HepG2 (cell line): ENCODE results near the gene GPR25. TPM values are rescaled to one million over a fixed set of nuclear protein-coding genes. Genes with fewer than 3 reads are reported as not detected.

Experiments used
- GATAD2A ChIP-seq: IDR thresholded peaks from 2 replicates; pipeline ENCODE4 v1.6.1; 2016
- LCORL ChIP-seq, 2 experiments: fragments of 450-650 bp in 1 of 2; sonication (generic) in 1 of 2; formaldehyde crosslinking in 1 of 2; IDR thresholded peaks; 2 replicates each; pipeline versions ENCODE4 v1.5.0 to v1.6.1; 2017 to 2020; ENCODE audit warnings: antibody characterized with exemption in 1 of 2, missing genetic modification reagents in 1 of 2
- NCOR1 ChIP-seq: fragments of 200-600 bp; sonication (generic); IDR thresholded peaks from 2 replicates; pipeline ENCODE4 v1.7.0; 2017; ENCODE audit warnings: antibody characterized with exemption, low read length, borderline replicate concordance
- PAXIP1 ChIP-seq: sonication (generic); formaldehyde crosslinking; conservative IDR thresholded peaks from 2 replicates; pipeline ENCODE4 v1.4.0; 2020; ENCODE audit warnings: mild to moderate bottlenecking, missing genetic modification reagents, moderate library complexity
- PHF21A ChIP-seq: sonication (generic); formaldehyde crosslinking; IDR thresholded peaks from 2 replicates; pipeline ENCODE4 v1.5.0; 2020; ENCODE audit warnings: mild to moderate bottlenecking, missing genetic modification reagents
- RARA ChIP-seq: IDR thresholded peaks from 2 replicates; pipeline ENCODE4 v1.6.1; 2016; ENCODE audit warnings: missing genetic modification reagents, missing compliant biosample characterization
- RXRB ChIP-seq: IDR thresholded peaks from 2 replicates; pipeline ENCODE4 v1.6.1; 2016; ENCODE audit warnings: borderline replicate concordance, missing genetic modification reagents, missing compliant biosample characterization
- SOX13 ChIP-seq, 3 experiments: fragments of 450-650 bp in 1 of 3; sonication (generic) in 1 of 3; formaldehyde crosslinking in 1 of 3; IDR thresholded peaks in 2 of 3; conservative IDR thresholded peaks in 1 of 3; 2 replicates each; pipeline versions ENCODE4 v1.5.0 to v1.6.1; 2016 to 2020; ENCODE audit warnings: antibody characterized with exemption in 1 of 3, mild to moderate bottlenecking in 1 of 3, missing compliant biosample characterization in 1 of 3, missing genetic modification reagents in 1 of 3, moderate library complexity in 1 of 3
- THRA ChIP-seq: sonication (generic); formaldehyde crosslinking; IDR thresholded peaks from 2 replicates; pipeline ENCODE4 v1.4.0; 2020; ENCODE audit warnings: missing genetic modification reagents, borderline replicate concordance
- ZBTB3 ChIP-seq: sonication (generic); formaldehyde crosslinking; IDR thresholded peaks from 2 replicates; pipeline ENCODE4 v1.4.0; 2020; ENCODE audit warnings: low read depth, mild to moderate bottlenecking, moderate library complexity, missing genetic modification reagents, borderline replicate concordance
- ZMYM3 ChIP-seq: sonication (generic); formaldehyde crosslinking; IDR thresholded peaks from 2 replicates; pipeline ENCODE4 v1.5.1; 2020; ENCODE audit warnings: mild to moderate bottlenecking, missing genetic modification reagents
- ZNF546 ChIP-seq: sonication (generic); formaldehyde crosslinking; conservative IDR thresholded peaks from 2 replicates; pipeline ENCODE4 v1.8.1; 2023; ENCODE audit warnings: mild to moderate bottlenecking, missing genetic modification reagents
- ZNF574 ChIP-seq: sonication (generic); formaldehyde crosslinking; IDR thresholded peaks from 2 replicates; pipeline ENCODE4 v1.4.0; 2020; ENCODE audit warnings: missing genetic modification reagents
- polyA plus RNA-seq, 8 experiments: library from polyadenylated mRNA; depleted of rRNA in 3 of 8; stranded (reverse) in 7 of 8; unstranded in 1 of 8; fragments of >200 nt; fragmentation: Illumina TruSeq in 4 of 8; extraction: Trizol in 4 of 8; gene quantifications; 2 replicates each; pipeline versions ENCODE4 v1.2.1 to v1.2.3, GENCODE V29; 2011 to 2016; ENCODE audit warnings: low read depth in 4 of 8, missing spikeins in 1 of 8, mixed read lengths in 1 of 8; ENCODE audit not compliant: insufficient read depth in 1 of 8
- total RNA-seq, 5 experiments: library from RNA; depleted of rRNA; stranded (reverse); fragments of >200 nt; fragmentation: Illumina TruSeq; extraction: Trizol; gene quantifications; 2 replicates each; pipeline ENCODE4 v1.2.3, GENCODE V29; 2016; ENCODE audit warnings: low read depth in 1 of 5
- TF ChIP-seq, protein P1 (sequence below): sonication (generic); formaldehyde crosslinking; IDR thresholded peaks from 2 replicates; pipeline ENCODE4 v1.4.0; 2020; ENCODE audit warnings: mild to moderate bottlenecking, missing genetic modification reagents

GPR25 gene
- total and polyA plus RNA-seq, 2 of the 13 experiments (the other 11 are each of a cell fraction or from before 2014, with no cell fraction given) = not detected

GRCh38 chr1:200899451-200899915 is 26.7 kb downstream of the GPR25 start (continued):
- TF ChIP-seq PAXIP1 (CRISPR knock-in tag) (peak; percentile 91), LCORL (IDR thresholded peaks at IDR 0.05) (no peak), LCORL (CRISPR knock-in tag; IDR thresholded peaks at IDR 0.05) (peak; percentile 68), RARA (CRISPR knock-in tag) (peak; percentile 63), ZBTB3 (CRISPR knock-in tag) (0 out of 2 replicates have a peak, but pooled peaks have one; percentile 44), PHF21A (CRISPR knock-in tag) (peak; percentile 71), ZNF574 (CRISPR knock-in tag) (peak; percentile 37; the same call in 1 of the 2 replicates), RXRB (peak; percentile 48; the same call in 1 of the 2 replicates), NCOR1 (peak; percentile 36; the same call in 1 of the 2 replicates), GATAD2A (peak; percentile 80), ZNF546 (CRISPR knock-in tag) (no peak), THRA (CRISPR knock-in tag) (peak; percentile 34; the same call in 1 of the 2 replicates), ZMYM3 (CRISPR knock-in tag) (peak; percentile 47; the same call in 1 of the 2 replicates), SOX13 (IDR thresholded peaks at IDR 0.05) (no peak), SOX13 (CRISPR knock-in tag; conservative IDR thresholded peaks at IDR 0.05 in 1 of 2, IDR thresholded peaks at IDR 0.05 in 1 of 2) (peak in 1 of 2 experiments; percentile 40; a peak in 1 of 4 replicates)
- TF ChIP-seq, protein P1, sequence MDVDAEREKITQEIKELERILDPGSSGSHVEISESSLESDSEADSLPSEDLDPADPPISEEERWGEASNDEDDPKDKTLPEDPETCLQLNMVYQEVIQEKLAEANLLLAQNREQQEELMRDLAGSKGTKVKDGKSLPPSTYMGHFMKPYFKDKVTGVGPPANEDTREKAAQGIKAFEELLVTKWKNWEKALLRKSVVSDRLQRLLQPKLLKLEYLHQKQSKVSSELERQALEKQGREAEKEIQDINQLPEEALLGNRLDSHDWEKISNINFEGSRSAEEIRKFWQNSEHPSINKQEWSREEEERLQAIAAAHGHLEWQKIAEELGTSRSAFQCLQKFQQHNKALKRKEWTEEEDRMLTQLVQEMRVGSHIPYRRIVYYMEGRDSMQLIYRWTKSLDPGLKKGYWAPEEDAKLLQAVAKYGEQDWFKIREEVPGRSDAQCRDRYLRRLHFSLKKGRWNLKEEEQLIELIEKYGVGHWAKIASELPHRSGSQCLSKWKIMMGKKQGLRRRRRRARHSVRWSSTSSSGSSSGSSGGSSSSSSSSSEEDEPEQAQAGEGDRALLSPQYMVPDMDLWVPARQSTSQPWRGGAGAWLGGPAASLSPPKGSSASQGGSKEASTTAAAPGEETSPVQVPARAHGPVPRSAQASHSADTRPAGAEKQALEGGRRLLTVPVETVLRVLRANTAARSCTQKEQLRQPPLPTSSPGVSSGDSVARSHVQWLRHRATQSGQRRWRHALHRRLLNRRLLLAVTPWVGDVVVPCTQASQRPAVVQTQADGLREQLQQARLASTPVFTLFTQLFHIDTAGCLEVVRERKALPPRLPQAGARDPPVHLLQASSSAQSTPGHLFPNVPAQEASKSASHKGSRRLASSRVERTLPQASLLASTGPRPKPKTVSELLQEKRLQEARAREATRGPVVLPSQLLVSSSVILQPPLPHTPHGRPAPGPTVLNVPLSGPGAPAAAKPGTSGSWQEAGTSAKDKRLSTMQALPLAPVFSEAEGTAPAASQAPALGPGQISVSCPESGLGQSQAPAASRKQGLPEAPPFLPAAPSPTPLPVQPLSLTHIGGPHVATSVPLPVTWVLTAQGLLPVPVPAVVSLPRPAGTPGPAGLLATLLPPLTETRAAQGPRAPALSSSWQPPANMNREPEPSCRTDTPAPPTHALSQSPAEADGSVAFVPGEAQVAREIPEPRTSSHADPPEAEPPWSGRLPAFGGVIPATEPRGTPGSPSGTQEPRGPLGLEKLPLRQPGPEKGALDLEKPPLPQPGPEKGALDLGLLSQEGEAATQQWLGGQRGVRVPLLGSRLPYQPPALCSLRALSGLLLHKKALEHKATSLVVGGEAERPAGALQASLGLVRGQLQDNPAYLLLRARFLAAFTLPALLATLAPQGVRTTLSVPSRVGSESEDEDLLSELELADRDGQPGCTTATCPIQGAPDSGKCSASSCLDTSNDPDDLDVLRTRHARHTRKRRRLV = no peak
